ENCODE measurements around the gene ACBD6.

Gene ACBD6

GRCh38 chr1:180255536-180256340, 246.6 kb downstream of the ACBD6 start:
- no peak for DNase-seq (ENCODE audit: low read depth, low spot score)

DNA sequence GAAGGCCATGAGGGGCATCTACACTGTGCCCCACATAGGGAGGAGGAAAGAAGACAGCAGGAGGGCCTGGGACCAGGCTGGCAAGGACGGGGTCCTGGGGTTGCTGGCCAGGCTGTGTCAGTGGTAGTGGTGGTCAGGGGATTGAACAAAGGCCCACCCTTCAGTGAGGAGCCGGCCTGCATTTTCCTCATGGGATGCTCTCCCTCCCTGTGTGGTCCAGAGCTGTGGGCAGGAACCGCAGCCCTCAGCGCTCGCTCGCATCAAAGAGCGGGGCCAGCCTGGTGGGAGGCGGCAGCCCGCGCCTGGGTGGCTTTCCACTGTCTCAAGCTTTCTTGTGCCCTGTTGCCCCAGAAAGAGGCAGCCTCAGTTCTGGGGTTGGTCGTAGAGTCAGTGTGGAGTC, 247.5 kb downstream of the ACBD6 start:
- DNase-seq (ENCODE audit: low read depth, low spot score), result no peak

GRCh38 chr1:180254496-180254819, 247.9 kb downstream of the ACBD6 start:
- no peak for DNase-seq (ENCODE audit: low read depth, low spot score)

DNA sequence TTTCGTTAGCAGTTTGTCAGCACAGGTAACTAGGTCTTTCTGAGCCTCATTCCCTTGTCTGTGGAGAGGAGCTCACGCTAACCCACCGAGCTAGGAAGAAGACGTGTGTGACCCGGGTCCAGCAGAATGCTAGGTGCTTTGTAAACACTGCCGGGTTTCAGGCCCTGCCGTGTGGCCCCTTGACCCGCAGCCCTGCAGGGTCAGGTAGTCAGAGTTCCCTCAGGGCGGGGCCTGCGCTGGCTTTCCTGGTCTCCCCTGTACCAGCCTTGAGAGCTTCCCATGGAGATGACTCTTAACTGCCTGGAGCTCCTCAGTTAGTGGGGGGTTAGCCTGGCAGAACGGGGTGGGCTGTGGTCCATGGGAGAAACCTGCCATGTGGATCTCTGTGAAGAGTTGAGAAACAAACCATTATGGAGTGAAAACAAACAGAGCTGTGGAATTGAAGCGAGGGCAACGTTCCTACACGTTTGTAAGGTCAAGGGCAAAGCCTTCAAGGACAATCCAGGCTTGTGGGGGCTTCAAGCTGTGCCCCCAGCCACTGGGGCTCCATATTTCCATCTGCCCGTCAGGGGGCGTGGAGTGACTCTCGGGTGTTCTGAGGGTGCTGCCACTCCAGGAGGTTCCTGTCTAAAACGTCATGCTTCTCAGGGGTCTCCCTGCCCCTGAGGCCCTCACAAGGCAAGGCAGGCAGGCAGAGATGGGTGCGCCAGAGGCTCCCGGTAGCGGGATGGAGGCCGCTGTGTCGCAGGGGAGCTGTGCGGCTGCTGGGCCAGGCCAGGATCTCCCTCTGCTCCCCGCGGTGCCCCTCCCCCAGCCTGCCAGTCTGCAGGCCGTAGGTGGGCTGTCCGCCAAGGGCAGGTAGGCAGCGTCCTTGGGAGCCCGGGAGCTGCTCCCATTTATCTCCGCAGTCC, 248.5 kb downstream of the ACBD6 start:
- DNase-seq (ENCODE audit: low read depth, low spot score), result no peak

GRCh38 chr1:180252638-180253536, 249.5 kb downstream of the ACBD6 start:
- peak; percentile 35 for DNase-seq (ENCODE audit: low read depth, low spot score)

- no peak for DNase-seq (ENCODE audit: low read depth, low spot score)
These were observed 250.7 kb downstream of the ACBD6 start for GRCh38 chr1:180251526-180252305.

DNA sequence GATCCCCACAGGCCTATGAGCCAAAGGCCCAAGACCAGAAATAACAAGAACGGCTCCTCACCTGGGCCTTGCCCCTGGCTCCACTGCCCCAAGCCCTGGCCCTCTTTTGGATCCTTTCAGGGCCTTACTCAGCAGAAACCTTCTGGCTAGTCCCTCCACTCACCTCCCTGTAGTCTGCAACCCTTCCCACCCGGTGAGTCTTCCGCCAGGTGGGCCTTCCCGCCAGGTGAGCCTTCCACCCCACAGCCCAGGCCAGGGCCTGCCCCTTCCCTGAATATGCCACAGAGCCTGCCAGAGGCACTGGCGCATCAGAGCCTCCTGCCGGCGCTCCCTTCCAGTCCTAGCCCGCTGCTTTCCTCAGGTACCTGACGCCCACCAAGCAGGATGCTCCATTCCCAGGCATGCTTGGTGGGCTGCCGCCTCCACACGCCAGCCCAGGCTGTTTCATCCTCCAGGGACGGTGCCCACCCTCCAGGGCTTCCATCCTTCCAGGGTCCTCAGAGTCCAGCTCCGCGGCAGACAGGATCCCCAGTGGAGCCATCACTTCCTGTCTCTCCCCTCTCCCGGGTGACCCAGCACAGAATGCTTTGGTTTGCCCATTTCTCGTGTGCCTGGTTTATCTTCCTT, 251.4 kb downstream of the ACBD6 start:
- no peak for DNase-seq (ENCODE audit: low read depth, low spot score)

GRCh38 chr1:180250499-180250770, 251.9 kb downstream of the ACBD6 start:
- no peak for DNase-seq (ENCODE audit: low read depth, low spot score)

DNA sequence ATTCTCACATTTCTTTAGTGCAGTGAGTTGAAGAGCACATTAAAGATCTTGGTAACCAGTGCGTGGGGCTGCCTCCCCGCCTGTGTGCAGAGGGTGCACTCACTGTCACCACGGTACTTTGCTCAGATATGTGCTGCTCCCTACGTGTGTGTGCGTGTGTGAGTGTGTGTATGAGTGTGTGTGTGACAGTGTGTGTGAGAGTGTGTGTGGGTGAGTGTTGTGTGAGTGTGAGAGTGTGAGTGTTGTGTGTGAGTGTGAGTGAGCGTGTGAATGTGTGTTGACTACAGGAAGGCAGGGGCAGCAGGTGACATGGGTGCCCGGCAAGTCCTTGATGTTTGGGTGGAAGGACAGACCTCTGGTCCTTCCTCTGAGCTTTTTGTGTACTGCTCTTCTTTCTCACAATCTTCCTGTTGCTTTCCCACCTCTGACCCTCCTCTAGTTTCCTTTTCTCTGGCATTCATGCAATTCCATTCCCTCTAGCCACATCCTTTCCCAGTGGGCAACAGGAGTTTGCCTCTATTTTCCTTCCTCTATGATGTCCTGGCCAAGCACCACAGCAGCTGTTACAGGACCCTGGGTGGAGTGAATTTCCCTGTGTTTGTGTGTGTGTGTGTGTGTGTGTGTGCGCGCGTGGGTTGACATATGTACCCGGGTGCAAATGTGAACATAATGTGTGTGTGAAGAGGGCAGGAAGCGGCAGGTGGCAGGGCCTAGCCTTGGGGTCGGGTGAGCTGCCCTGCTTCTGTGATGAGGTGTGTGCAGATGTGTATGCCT, 252.5 kb downstream of the ACBD6 start:
- no peak for DNase-seq (ENCODE audit: low read depth, low spot score)

DNA sequence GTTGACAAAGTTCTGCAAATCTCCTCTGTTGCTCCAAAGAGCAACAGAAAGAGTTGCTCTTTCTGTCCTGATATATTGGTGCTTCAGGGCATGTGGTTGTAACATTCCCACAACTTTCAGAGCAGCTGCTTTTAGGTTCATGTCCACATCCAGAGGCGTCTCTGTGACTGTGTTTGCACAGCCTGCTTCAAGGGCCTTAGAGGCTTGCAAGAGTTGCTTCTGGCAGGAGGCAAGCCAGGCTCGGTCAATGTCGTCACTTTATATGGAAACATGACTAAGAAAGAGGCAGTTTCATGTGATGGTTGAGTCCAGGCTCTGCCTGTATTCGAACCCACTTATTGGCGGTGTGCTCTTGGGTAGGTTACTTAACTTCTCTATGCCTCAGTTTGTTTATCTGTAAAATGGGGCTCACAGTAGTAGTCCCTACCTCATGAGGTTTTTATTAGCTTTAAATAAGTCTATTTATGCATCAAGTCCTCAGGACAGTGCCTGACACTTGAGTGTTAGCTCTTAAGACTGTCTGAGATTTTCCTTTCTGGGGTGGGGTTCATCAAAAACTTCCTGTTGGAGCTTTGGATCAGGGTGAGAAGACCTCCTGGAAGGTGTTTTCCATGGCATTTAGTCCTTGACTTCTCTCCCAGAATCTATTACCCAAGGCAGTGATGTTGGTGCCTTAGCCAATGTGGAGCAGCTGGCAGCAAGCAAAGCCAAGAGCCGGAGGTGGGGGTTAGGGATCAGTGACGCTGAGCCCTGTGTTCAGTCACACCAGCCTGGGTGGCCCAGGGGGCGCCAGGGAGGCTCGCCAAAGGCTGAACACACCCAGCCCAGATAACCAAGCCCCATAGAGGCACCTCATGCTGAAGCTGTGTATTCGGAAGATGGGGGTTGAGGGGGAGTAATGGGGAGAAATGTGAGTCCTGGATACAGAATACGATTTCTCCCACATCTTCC, 253.4 kb downstream of the ACBD6 start:
- DNase-seq (ENCODE audit: low read depth, low spot score), result no peak

DNA sequence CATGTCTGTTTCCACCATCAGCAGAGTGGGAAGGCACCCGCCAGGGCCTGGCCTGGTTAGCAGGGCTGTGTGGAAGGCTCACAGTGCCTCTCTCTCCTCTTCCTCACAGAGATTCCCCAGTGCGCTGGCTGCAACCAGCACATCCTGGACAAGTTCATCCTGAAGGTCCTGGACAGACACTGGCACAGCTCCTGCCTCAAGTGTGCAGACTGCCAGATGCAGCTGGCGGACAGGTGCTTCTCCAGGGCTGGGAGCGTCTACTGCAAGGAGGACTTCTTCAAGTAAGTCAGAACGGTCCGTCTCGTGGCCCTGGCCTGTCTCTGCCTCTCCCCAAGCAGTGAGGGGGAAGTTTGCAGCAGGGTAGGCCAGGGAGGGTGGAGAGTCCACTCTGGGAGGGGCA, 254.2 kb downstream of the ACBD6 start:
- DNase-seq (ENCODE audit: low read depth, low spot score), result no peak

DNA sequence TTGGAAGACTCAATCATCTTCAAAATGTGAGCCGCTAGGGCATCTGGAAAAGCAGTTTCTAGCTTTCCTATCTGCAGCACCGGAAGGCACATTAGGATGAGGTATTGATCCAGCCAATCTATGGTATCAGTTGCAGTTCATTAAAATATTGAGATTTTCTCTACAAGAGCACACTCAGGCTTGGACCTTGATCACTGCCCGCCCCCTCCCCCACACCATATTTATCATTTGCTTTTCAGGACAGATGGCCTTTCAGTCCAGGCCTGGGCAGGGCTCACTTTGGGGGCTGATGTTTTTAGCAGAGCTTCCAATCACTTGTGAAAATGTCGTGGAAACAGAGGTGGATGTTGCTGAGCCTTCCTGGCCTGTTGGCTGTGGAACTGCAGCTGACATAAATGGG, 254.8 kb downstream of the ACBD6 start:
- no peak for DNase-seq (ENCODE audit: low read depth, low spot score)

DNA sequence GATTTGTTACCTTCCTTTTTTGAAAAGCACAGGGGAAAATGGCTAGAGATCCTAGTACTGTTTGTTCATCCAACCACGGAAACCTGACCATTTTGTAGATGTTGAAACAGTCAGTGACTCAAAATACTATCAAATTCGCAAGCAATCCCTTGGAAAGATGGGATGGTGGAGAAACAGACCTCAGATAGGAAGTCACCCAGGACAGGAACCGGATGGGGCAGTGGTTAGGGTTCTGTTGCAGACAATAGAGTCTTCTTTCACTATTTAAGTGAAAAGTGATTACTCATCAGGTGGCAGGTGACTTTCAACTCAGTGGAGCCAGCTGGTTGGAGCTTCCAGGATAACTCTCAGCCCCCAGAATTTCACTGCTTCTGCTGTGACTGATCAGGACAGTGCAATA, 255.3 kb downstream of the ACBD6 start:
- DNase-seq (ENCODE audit: low read depth, low spot score), result no peak

- no peak for DNase-seq (ENCODE audit: low read depth, low spot score)
These were observed 255.8 kb downstream of the ACBD6 start for GRCh38 chr1:180246579-180246978.

GRCh38 chr1:180244840-180245239, 257.5 kb downstream of the ACBD6 start:
- DNase-seq (ENCODE audit: low read depth, low spot score), result no peak

DNA sequence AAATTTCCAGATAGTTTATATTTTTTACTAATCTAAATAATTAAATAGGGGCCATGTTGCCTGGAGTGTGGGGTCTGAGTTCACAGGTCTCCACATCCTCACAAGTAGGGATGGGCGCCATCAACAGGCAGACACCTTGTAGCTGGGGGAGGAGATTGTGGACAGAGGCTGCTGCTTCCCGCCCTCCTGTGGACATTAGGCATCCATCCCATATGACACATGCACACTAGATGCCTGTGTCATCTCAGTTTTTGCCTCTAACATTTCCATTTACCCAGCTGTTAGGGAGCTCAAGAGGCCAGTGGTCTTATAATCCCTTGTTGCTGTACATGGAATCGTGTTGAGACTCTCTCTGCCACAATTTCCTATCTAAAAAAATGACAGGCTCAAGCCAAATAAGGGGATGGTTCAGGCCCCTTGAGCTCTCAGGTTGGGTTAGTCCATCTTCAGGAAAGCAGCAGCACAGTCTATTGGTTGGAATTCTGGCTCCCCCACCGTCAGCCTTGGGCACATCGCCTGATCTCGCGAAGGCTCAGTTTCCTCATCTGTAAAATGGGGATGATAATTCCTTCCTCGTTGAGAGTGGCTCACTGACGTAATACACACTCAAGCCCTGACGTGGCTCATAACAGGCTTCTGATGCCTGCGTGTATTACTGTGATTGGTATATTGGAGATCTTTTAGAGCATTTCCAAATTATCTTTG, 258.7 kb downstream of the ACBD6 start:
- no peak for DNase-seq (ENCODE audit: low read depth, low spot score)

GRCh38 chr1:180241716-180242544, 260.4 kb downstream of the ACBD6 start:
- DNase-seq (ENCODE audit: low read depth, low spot score), result no peak
